Motor neuron (in vitro differentiated cells): ENCODE measurements around the gene PAF1. TPM values are rescaled to one million over a fixed set of nuclear protein-coding genes. Genes with fewer than 3 reads are reported as not detected.

Source experiments
- ATAC-seq, 8 experiments: fragments of 200-7000 bp; cut with Tn5 transposase; replicated peaks in 6 of 8; 2 replicates each; pipeline ENCODE4 v1.8.0; 2021; ENCODE audit warnings: mild to moderate bottlenecking in 8 of 8, moderate library complexity in 8 of 8
- H3K27ac ChIP-seq, 2 donors: fragments of 250-450 bp; sonication (Bioruptor Pico); 2 replicates each; pipeline ENCODE4 v1.9.0; 2021; ENCODE audit warnings: antibody characterized with exemption in 2 of 2, mild to moderate bottlenecking in 2 of 2, moderate library complexity in 1 of 2
- H3K4me1 ChIP-seq, 2 donors: fragments of 250-450 bp; sonication (Bioruptor Pico); replicated peaks in 1 of 2; 2 replicates each; pipeline ENCODE4 v1.6.1; 2021; ENCODE audit warnings: antibody characterized with exemption in 2 of 2, mild to moderate bottlenecking in 2 of 2, moderate library complexity in 1 of 2
- H3K4me3 ChIP-seq, 5 donors: fragments of 250-450 bp; sonication (Bioruptor Pico); 2 replicates each; pipeline ENCODE4 v1.9.0; 2021; ENCODE audit warnings: antibody characterized with exemption in 5 of 5, mild to moderate bottlenecking in 5 of 5, moderate library complexity in 4 of 5
- WGBS, 10 experiments: fragments of 450-650 bp; shearing (Covaris generic); methylation state at CpG; one replicate each; pipeline ENCODE4 v1.0.0; 2022; 5-methylcytosine and 5-hydroxymethylcytosine counted together
- in situ Hi-C, 9 experiments: fragments of 400-800 bp; cut with MboI; loops; one replicate each; pipeline ENCODE4 v1.15.0; 2021; ENCODE audit warnings: low sequenced_read_pairs in 9 of 9, low pct_unique_long_range_greater_than_20kb in 2 of 9; ENCODE audit not compliant: unreplicated experiment in 9 of 9
- total RNA-seq, 8 experiments: library from RNA; unstranded; fragments of 300-600 nt; gene quantifications; 2 replicates each; pipeline versions ENCODE4 v1.2.3 to v1.2.4, GENCODE V29; 2022

The PAF1 gene
- total RNA-seq, 8 experiments from 2014 or later, result 23.7 to 59.7 (median 37.0) TPM

DNA sequence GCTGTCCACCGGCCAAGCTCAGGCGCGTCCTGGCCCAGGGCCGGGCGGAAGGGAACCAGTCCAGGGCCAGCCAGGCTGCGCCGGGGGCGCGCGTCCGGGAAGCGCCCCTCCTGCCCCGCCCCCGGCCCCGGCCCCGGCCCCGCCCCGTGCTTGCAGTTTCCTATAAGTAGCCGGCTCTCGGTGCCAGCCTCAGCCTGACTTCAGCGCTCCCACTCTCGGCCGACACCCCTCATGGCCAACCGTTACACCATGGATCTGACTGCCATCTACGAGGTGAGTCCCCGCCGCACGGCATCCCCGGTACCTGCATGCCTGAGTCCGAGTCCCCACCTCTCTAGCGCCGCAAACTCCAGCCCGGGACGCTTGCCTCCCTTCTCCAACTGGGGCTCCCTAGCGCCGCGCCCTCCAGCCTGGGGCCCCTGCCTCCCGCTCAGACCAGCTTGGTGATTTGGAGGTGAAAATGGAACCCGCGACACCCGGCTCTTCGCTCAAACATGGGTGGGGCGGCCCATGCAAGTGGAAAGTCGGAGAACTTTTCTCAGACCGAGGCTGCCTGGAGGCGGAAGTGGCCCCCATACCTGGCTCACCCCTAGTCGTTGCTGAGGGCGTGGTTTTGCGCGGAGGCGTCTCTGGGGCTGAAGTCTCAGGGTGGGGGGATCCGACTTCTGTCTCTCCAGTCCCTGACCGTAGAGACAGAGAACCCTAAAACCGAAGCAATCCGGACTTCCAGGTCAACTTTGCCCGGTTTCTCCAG, 15.9 kb upstream of the PAF1 start, which contains the start of gene ZFP36:
Gene ZFP36, plus strand, starts transcription at position 192 of the 754 bp plus-strand sequence. Its CDS starts 58 bp downstream, at position 250.
- ATAC-seq, result peak; percentile 3 to 39 (median 30)
- Histone ChIP-seq H3K27ac (peak within 1 kb of the TSS in 1 of 2 donors; percentile 29), H3K4me3 (peak within 1 kb of the TSS; percentile 29 to 83 (median 53)), H3K4me1 (peaks cover 16 to 25% of the 10 kb centered on the region in 2 donors)
- in situ Hi-C loops, result no loop called here
- WGBS, 10 experiments, result 0% methylated on average over 2 to 4 of the region's 56 CpGs; no CpG with 5 or more reads in 8 of the 10 experiments

- peak in 3 of 8 experiments; percentile 0 for ATAC-seq
- in situ Hi-C loops, result no loop called here
- H3K4me1 ChIP-seq, result peaks cover 16 to 20% of the 10 kb centered on the region in 2 donors
- H3K27ac ChIP-seq, result no peak overlapping the region
- WGBS, 10 experiments, result 31 to 90% (median 50%) methylated on average over 2 to 6 of the region's 22 CpGs; no CpG with 5 or more reads in 1 of the 10 experiments
- H3K4me3 ChIP-seq, result peak overlapping the region; percentile 29 to 83 (median 53)
These were observed 15.2 kb upstream of the PAF1 start for GRCh38 chr19:39405958-39406655.

DNA sequence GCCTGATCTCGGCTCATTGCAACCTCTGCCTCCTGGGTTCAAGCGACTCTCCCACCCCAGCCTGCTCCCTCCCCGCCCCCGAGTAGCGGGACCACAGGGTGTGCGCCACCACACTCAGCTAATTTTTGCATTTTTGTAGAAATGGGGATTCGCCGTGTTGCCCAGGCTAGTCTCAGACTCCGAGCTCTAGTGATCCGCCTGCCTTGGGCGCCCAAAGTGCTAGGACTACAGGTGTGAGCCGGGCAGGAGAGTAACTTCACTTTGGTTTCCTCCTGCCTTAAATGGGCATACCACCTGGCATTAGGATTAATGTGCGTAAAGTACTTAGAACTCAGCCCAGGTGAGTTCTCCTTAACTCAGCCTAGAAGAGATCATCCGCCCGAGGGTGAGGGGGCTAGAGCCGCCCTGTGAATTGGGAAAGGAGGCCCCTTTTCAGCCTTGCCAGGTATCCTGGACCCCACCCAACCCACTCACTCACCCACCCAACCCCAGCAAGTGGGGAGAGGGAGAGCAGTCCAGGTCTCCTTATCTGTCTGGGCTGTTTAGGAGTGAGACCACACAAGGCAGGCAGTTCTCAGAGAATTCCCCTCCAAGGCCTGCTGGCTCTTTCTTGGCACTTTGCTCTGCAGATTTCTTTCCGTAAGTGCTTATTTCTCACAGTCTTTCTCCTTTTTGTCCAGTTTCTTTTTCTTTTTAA, 14.5 kb upstream of the PAF1 start:
- in situ Hi-C loops, result no loop called here
- H3K4me1 ChIP-seq, result peaks cover 13 to 16% of the 10 kb centered on the region in 2 donors
- H3K27ac ChIP-seq, result no peak overlapping the region
- WGBS, 10 experiments, result 78 to 100% (median 96%) methylated on average over 1 to 7 of the region's 17 CpGs; no CpG with 5 or more reads in 3 of the 10 experiments
- no peak overlapping the region for H3K4me3 ChIP-seq
- no peak for ATAC-seq

GRCh38 chr19:39403331-39404312, 12.7 kb upstream of the PAF1 start:
- 0 to 2% (median 0%) methylated on average over 1 to 12 of the region's 43 CpGs; no CpG with 5 or more reads in 6 of the 10 experiments for WGBS, 10 experiments
- in situ Hi-C loops, result no loop called here
- Histone ChIP-seq H3K27ac (peak overlapping the region; percentile 71 to 86), H3K4me3 (peak overlapping the region; percentile 6 to 30 (median 18)), H3K4me1 (peaks cover 11 to 16% of the 10 kb centered on the region in 2 donors)
- peak; percentile 8 to 73 (median 63) for ATAC-seq

GRCh38 chr19:39402346-39403300, 11.7 kb upstream of the PAF1 start:
- Histone ChIP-seq H3K27ac (peak overlapping the region; percentile 71 to 86), H3K4me1 (peaks cover 11 to 16% of the 10 kb centered on the region in 2 donors), H3K4me3 (peak overlapping the region; percentile 16 to 30 (median 22))
- peak; percentile 12 to 62 (median 46) for ATAC-seq
- 2 to 63% (median 33%) methylated on average over 1 to 20 of the region's 59 CpGs; no CpG with 5 or more reads in 6 of the 10 experiments for WGBS, 10 experiments
- in situ Hi-C loops, result no loop called here

GRCh38 chr19:39401549-39402345, 10.8 kb upstream of the PAF1 start:
- 20 to 81% (median 64%) methylated on average over 1 to 16 of the region's 25 CpGs; no CpG with 5 or more reads in 2 of the 10 experiments for WGBS, 10 experiments
- Histone ChIP-seq H3K4me3 (no peak overlapping the region), H3K4me1 (peaks cover 11 to 16% of the 10 kb centered on the region in 2 donors), H3K27ac (peak overlapping the region; percentile 71 to 86)
- ATAC-seq, result peak in 1 of 8 experiments; percentile 0
- in situ Hi-C loops, result no loop called here

DNA sequence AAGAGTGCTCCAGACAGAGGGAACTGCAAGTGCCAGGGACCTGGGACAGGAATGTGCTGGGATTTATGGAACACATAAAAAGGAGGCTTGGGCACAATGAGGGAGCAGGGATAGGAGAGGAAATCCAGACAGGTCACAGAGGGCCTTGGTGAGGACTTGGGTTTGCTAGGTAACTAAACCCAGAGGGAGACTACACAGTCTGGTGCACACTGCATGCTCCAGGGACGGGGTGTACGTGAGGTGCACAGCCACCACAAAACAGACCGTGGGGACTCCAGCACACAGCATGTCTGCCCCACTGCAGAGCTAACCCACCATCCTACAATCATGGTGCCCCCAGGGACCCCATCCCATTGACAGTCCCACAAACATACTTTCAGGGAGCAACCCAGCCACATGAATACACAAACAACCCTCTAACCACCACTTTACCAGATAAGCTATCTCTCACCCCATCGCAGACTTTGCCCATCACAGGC, 10.2 kb upstream of the PAF1 start:
- H3K4me3 ChIP-seq, result no peak overlapping the region
- no peak for ATAC-seq
- WGBS, 10 experiments, result 17 to 80% (median 63%) methylated on average over 1 to 2 of the region's 4 CpGs; no CpG with 5 or more reads in 6 of the 10 experiments
- no peak overlapping the region for H3K27ac ChIP-seq
- H3K4me1 ChIP-seq, result peaks cover 11 to 16% of the 10 kb centered on the region in 2 donors
- in situ Hi-C loops, result no loop called here

GRCh38 chr19:39400061-39400460, 9.2 kb upstream of the PAF1 start:
- no peak for ATAC-seq
- H3K4me1 ChIP-seq, result peaks cover 11 to 16% of the 10 kb centered on the region in 2 donors
- in situ Hi-C loops, result no loop called here
- H3K27ac ChIP-seq, result no peak overlapping the region
- WGBS, 10 experiments, result 82 to 100% (median 95%) methylated on average over 1 to 4 of the region's 4 CpGs; no CpG with 5 or more reads in 4 of the 10 experiments
- no peak overlapping the region for H3K4me3 ChIP-seq

GRCh38 chr19:39399668-39400050, 8.8 kb upstream of the PAF1 start:
- ATAC-seq, result no peak
- no peak overlapping the region for H3K27ac ChIP-seq
- WGBS, 10 experiments, result 93 to 100% methylated on average over 3 to 4 of the region's 4 CpGs; no CpG with 5 or more reads in 8 of the 10 experiments
- H3K4me3 ChIP-seq, result no peak overlapping the region
- peaks cover 11 to 16% of the 10 kb centered on the region in 2 donors for H3K4me1 ChIP-seq
- in situ Hi-C loops, result no loop called here

- in situ Hi-C loops, result no loop called here
- WGBS, 10 experiments, result 83 to 95% (median 90%) methylated on average over 2 to 5 of the region's 11 CpGs; no CpG with 5 or more reads in 7 of the 10 experiments
- Histone ChIP-seq H3K4me3 (no peak overlapping the region), H3K27ac (no peak overlapping the region), H3K4me1 (peaks cover 5 to 10% of the 10 kb centered on the region in 2 donors)
- peak in 2 of 8 experiments; percentile 38 to 39 for ATAC-seq
These were observed 7.5 kb upstream of the PAF1 start for GRCh38 chr19:39398297-39398864.
